HG02759 (cell line): ENCODE measurements around the gene SLC30A1.
"Not testable (repeated sequence)": the region's sequence is repeated elsewhere in the genome, so short reads cannot be mapped to it uniquely, and the experiment has no call there.

Source experiments
- ATAC-seq: cut with Tn5 transposase; IDR thresholded peaks from one replicate; pipeline ENCODE4 v1.9.1; 2021; ENCODE audit warnings: mild to moderate bottlenecking, moderate library complexity; ENCODE audit not compliant: unreplicated experiment

SLC30A1 gene

DNA sequence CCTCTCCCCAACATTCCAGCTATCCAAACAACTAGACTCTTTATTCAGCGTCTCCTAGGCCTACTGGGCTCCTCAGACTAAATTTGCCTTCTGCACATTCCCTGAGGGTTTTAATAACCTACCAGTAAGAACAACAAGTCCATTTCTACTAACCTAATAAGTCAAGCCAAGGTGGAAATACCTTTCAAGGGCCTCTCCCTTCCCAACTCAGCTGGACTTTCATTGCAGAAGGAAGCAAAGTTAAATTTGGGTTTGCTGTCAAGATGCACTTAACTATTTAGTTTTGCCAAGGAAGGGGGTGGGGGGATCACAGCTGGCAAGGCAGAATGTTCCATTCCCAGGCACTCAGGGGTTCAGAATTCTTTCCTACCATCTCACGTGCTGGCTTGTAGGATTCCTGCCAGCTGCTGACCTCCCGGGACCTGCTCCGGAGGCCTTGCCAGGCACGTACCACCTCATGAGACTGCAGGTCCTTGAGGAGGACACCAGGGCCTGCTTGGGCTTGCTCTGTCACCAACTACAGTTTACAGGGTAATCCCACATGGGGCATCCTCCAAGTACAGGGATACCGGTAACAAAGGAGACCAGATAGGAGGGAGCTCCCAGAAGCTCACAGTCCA, 29.8 kb downstream of the SLC30A1 start:
- no peak for ATAC-seq

DNA sequence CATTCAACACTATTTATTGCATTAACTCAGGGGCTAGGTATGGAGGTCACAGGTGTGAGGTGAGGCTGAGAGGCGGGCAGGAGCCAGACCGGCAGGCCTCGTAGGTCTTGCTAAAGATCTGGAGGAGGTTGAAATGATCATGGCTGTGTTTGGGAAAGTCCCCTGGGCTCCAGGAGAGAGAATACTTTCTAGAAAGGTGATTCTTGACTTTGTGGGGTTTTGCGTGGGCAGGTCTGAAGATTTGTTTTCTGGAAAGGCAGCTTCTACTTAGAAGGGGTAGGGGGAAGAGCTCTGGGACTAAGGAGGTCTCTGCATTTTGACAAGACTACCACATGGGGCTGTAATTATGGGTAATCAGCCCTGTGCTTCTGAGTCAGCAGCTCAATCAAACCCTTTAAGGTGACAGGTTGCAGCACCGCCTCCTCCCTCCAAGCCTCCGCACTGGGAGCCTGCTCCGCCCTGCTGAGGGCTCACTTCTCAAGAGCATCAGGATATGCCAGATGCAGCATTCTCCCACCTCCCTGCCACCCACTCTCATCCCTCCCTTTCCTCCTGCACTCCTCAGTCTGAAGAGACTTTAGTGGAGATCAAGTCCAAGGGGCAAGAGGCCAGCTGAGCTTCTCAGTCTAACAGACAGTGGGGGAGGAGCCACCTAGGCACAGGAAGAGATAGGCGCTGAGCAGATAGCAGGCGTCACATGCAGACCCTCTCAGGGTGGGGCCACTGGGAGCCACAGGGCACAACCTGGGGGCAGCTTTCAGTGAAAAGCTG, 30.5 kb downstream of the SLC30A1 start:
- ATAC-seq, result no peak

DNA sequence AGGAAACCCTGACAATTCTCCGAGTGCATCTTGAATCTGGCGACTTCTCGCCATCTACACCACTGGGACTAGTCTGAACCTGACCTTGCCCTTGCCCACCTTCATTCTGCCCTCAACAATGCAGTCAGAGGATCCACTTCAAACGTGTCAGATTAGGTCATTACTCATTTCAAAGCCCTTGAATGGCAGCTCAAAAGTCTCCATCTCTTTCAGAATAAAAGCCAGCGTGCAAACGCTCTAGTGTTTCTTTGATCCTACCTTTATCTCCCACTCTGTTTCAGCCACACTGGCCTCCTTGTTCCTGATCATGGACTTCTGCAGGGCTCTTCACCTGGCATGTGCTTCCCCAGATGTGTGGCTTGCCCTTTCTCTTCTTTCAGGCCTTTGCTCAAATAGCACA, 31.3 kb downstream of the SLC30A1 start:
- ATAC-seq, result no peak

DNA sequence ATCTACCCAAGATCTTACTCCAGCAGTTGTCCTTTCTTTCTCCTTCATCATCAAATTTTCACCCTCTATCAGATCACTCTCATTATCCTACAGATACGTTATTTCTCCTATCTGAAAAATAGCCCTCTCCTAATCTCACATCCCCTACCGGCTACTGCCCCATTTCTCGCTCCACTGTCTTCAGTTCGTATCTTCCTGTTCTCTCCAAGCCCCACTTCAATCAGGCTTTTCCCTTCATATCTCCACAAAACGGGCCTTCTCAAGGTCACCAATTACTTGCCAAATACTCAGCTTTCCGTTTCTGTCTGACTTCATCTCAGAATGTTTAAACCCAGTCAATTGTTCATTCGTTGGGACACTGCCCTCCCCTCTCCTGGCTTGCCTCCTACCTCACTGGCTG, 32.4 kb downstream of the SLC30A1 start:
- ATAC-seq, result no peak

DNA sequence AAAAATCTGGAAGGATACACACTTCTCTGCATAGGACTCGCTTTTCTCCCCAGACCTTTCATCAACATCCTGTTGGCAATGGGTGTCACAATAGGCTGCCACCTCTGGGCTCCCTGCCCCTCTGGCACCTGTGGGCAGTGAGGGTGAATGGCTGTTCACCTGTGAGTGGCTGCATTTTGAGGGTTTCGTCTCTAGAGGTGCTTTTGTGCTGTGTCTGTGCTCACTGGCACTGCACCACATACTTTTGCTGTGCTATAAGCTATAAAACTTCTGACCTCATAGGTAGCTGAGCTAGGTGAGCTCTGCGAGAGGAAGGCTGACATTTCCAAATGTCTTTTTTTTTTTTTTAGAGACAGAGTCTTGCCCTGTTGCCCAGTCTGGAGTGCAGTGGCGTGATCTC, 35.9 kb downstream of the SLC30A1 start:
- ATAC-seq, result no peak

DNA sequence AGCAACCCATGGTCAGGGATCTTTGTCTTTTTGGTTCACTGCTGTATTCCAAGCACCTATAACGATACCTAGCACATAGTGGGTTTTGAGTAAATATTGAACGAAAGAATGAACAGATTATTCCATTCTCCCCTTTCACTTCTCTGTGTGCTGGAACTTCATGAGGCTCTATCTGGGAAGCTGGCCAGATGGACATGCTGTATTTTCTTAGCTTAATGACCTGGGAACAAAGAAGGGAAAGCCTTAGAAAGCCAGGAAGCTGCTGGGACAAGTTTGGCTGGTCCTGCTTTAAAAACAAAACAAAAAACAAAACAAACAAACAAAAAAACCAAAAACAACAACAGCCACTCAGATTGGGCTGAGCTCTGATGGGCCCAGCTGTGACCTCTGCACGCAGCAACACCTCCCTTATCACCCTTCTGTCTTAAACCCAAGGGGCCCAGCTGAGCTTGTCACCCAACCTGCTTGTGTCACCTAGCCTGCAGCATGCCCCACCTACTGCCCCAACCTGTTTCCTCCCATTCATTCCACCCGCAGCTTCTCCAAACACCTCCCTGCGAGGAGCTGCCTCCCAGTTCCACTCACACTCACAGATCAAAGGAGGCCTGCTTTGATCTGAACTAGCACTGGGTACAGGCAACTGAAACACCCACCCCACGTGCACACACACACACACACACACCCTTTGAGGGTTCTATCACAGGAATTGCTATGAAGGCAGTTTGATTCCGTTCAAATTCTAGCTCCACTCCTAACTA, 37.1 kb downstream of the SLC30A1 start:
- no peak for ATAC-seq

DNA sequence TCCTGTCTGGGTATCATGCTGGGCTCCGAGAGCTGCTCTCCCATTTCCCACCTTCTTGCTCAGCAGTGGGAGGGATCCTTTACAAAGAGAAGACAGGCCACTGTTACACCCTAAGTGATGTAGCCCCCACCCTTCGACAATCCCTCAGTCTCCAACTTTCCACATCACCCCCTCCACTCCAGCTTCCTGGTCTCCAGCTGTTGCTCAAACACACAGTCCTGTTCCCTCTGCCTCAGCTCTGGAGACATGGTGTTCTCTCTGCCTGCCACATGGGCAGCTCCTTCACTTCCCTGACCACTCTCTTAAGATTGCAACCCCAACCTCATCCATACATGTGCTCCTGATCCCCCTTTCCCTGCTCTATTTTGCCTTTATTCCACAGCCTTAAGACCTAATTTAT, 37.7 kb downstream of the SLC30A1 start:
- no peak for ATAC-seq

DNA sequence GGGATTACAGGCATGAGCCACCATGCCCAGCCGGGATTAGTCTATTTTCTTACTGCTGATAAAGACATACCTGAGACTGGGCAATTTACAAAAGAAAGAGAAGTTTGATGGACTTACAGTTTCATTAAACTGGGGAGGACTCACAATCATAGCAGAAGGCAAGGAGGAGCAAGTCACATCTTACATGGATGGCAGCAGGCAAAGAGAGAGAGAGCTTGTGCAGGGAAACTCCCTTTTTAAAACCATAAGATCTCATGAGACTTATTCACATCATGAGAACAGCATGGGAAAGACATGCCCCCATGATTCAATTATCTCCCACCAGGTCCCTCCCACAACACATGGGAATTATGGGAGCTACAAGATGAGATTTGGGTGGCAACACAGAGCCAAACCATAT, 38.1 kb downstream of the SLC30A1 start:
- not testable (repeated sequence) for ATAC-seq

DNA sequence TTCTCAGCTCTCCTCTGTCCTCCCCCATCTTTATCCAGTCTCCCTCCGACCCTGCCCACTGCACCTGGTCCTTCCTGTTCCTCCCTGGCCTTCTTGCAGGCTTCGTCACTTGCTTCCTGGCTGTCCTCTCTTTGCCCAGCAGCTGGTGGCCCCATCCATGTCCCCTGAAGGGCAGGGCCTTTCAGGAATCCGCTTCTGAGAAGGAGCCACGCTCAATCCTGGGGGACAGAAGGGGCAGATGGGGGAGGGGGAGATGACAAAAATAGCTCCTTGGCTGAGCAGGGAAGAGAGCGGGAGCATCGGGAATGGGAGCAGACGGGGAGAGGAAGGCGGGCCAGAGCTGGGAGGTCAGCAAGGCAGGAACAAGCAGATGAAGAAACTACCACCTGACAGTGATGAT, 40.7 kb downstream of the SLC30A1 start:
- no peak for ATAC-seq

DNA sequence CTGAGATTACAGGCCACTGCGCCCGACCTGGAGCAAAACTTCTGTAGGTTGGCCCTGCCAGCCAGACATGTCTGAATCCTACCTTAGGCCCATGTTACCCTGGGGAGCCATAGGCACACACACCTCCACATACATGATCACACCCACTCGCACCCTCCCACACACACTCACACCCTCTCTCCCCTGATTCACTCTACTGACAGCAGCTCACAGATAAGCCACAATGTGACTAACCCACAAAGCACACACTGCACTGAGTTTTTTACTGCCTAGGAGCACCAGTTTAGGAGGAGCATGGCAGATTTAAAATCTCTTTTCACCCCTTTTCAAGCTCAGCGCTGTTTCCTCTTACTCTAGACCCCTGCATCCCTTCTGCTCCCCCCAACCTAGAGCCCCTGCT, 41.7 kb downstream of the SLC30A1 start:
- no peak for ATAC-seq

DNA sequence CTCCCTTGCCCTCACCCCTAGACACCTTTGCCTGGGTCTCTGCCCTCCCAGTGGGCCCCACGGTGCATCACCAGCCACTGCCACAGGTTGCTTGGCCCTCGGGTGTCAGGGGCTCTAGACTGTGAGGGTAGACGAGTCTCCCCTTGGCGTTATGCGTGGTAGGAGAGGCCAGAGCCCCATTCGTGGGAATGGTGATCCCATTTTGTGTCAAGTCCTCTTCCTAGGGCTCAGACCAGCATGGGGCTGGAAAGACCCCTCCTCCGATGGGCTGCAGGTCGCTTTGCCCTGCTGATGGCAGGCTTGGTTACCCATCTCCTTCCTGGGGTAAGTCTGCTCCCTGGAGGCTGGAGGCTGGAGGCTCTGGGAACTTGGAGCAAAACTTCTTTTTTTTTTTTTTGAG, 42.4 kb downstream of the SLC30A1 start:
- ATAC-seq, result no peak

DNA sequence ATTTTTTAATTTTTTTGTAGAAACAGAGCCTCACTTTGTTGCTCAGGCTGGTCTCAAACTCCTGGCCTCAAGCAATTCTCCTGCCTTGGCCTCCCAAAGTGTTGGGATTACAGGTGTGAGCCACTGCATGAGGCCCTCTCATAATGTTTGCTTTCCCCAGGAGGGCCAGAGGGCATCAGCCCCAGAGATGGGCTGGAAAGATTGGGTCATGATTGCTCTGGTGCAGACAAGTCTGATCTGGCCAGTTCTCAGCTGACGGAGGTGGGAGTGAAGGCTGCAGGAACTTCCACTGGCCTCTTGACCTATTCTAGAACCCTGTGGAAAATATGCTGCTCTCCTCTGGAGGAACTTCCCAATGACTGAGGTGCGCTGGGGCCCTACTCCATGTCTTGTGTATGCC, 43.6 kb downstream of the SLC30A1 start:
- no peak for ATAC-seq

DNA sequence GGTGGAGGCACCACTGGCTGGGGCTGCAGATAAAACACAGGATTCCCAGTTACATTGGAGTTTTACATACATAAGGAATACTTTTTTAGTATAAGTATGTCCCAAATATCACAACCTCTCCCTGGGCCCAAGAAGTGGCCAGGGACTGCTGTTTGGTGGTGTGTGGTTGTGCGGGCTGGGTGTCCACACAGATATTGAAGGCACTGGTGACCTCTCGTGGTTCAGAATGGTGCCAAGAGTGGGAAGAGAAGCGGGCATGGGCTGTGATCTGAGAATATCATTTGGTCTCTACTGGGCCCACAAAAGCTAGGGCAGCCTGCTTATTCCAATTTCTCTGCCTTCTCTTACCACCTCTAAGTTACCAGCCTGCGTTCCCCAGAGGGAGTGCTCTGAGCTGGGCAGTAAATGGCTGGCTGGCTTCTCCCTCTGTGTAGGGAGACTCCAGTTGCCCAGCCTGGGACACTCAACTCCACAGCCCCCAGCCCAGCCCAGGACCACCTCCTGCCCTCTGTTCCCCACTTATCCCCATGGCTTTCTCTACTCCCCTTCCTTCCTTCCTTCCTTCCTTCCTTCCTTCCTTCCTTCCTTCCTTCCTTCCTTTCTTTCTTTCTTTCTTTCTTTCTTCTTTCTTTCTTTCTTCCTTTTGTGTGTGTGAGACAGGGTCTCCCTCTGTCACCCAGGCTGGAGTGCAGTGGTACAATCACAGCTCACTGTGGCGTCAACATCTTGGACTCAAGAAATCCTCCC, 44.2 kb downstream of the SLC30A1 start:
- ATAC-seq, result no peak

DNA sequence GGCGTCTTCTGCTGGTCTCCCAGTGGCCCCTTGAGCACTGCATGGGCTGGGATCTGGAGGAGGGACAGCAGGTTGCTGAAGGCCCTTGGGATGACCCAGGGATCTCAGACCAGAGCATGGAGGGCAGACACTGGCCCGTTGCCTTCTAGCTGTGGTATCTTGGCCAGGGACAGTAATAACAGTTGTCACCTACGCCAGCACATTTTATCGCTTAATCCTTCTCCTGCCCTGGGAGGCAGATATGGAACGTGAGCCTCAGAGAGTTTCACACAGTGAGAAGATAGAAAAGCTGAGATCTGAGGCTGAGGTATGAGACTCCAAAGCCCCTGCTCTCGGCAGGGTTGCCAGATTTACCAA, 46.9 kb downstream of the SLC30A1 start:
- ATAC-seq, result no peak

DNA sequence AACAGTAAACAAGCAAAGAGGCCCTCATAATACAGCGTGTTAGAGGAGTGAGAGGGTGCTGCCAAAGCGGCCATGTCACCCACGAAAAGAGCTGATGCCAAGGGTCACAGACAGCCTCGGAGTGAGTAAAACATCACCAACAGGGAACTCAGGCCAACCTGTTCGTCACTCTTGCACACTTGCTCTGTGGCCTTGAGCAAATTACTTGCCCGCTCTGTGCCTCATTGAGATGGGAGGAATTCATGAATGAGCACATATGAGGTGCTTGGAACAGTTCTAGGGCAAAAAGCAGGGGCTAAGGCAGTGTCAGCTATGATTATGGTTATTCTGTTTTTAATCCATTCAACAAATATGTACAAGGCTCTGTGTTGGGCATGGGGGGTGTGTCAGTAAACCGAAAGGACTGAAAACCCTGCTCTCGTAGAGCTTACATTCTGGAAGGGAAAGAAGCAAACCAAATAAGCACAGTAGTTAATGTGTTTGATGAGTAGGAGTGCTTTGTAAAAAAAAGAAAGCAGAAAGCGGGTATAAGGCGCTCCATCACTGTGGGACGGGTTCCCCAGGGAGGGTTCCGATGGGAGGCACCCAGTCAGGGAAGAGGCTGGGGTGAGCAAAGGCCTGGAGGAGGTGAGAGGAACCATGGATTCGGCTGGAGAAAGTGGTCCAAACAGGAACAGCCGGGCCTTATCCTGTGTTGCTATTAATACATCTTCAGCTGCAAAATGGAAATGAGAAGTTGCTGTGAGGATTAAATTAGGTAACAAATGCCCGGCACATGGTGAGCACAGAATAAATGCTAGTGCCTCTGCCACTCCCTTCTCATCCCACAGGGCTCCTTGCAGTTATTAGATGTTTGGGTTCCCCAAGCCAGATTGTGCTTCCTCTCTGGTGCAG, 47.5 kb downstream of the SLC30A1 start:
- no peak for ATAC-seq

DNA sequence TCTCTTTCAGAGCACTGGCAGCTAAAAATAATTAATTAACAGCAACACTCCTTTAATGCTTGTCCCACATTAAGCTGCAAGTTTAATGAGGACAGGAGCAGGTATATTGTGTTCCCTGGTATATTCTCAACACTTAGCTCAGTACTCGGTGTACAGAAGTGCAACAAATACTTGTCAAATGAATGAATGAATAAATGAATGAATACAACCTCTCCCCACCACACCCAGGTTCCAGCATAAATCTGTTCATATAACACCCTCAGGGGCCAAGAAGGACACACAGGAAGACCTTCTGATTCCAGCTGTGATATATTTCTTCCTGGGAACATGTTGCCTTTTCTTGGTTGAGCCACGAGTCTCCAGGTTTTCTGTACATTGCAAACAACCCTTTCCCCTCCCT, 48.9 kb downstream of the SLC30A1 start:
- ATAC-seq, result no peak

DNA sequence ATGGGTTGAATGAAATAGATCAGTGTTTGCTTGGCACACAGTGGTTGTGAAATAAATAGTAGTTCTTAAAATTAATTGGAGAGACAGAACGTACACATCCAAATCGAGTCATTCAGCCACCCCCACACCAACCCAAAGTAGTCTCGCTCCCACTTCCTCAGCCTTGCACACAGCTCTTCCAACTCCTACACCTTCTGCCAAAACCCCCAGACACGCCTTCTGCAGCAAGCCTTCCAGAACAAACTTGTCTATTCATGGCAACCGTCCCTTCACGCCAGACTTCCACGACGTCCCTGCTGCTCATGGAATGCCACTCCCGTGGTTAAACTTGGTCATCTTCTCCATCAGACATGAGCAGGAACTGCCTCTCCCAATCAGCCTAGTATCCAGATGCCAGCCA, 49.5 kb downstream of the SLC30A1 start:
- ATAC-seq, result no peak

DNA sequence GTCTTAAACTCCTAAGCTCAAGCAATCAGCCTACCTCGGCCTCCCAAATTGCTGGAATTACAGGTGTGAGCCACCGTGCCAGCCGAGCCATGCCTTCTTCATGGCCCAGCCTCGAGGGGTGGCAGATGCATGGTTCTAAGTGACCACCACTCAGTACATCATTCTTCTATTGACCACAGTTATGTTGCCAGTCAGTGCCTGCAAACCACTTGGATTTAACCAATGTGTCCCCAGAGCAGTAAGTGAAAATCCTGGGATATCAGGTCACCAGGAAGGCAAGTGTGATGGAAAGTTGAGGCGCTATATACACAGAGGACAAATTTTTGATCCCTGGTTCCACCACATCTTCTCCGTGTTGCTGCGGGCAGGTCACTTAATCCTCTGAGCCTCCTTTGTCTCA, 50.0 kb downstream of the SLC30A1 start:
- ATAC-seq, result no peak

DNA sequence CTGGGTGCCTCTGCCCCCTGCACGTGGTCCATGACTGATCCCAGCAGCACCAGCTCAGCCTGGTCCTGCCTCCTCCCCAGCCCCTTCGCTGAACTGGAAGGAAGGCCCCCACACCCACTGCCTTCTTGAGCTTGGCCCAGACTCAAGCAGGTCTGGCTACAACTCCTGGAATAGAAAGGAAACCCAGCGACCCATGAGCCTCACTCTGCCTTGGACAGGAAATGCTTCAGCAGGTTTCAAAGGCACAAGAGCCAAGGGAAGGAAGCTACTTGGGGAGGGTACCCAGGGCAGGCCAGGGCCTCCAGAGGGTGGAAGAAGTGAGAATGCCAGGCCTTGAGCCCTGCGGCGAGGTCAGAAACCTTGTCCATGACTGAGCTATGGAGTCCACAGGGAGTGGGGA, 51.1 kb downstream of the SLC30A1 start:
- peak; percentile 11 for ATAC-seq

DNA sequence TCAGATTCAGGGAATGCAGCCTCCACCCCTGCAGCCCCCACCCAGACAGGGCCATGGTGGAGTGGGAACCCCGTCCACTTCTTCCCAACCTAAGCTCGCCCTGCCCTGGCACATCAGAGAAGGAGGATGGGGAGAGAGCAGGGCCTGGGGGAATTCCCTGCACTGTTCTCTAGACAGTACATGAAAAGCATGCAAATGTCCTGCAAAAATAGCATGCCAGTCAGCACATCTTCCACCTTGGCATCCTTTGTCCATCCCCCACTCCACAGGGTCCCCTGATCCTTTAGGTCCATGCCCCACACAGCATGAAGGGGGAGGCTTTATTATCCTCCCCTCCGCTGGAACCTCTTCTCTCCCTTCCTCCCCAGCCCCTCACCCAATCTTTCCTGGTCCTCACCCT, 52.0 kb downstream of the SLC30A1 start:
- peak; percentile 74 for ATAC-seq
